GM20431 (cell line): ENCODE measurements around the gene RBM38.

Experiments used
- in situ Hi-C: fragments of 300-500 bp; cut with MseI, MboI; formaldehyde crosslinking; loops from one replicate; pipeline ENCODE4 v1.15.0; 2020; ENCODE audit warnings: low sequenced_read_pairs; ENCODE audit not compliant: unreplicated experiment

RBM38 gene

DNA sequence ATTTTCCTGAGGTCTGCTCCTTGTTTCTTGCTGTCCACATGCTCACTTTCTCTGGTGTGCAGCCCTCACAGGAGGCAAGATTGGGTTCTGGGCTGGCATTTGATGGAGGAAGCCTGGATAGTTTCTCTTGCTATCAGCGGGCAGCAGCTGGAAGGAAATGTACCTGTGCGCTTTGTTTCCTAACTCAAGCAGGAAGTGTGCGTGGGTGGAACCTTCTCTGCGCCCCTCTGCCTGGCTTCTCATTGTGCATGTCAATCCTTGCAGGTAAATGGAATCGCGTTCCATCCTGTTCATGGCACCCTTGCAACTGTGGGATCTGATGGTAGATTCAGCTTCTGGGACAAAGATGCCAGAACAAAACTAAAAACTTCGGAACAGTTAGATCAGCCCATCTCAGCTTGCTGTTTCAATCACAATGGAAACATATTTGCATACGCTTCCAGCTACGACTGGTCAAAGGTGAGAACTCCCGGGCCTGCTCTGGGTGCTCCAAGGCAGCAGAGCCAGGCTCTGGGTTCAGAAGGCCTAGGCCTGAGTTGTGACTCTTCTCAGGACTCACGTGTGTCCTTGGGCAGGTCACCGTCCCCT lies 16.8 kb upstream of the RBM38 start:
- in situ Hi-C loops, result no loop called here

DNA sequence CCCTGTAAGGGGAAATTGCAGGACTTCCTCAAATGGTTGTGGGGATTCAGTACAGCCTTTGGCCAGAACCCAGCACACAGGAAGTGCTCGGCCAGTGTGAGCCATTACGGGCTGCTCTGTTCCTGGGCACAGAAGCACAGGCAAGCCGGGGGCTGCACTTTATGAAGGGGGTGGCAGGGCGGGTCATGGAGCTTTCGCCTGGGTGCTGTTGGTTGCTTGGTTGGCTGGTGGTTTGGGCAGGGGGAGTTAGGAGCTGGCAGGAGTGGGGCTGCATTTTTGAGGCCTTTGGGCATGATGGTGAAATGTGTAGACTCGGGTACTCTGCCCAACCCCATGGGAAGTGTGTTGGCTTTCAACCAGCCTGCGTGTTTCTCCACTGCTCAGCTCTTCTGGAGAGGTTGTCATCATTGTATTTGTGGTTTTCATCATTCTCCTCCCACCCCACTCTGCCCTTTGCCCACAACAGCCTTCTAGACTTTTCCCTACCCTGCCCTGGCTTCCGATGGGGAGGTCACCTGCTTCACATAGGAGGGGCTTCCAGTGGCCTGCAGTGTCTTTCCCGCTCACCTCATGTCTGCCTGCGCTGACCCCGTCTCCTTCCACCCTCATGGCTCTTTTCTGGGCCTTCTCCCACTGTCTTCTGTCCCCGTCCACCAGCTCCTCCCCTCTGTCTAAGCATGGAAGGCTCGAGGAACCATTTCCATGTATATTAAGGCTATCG lies 16.1 kb upstream of the RBM38 start:
- in situ Hi-C loops, result loop anchor here (25.0 kb wide), 1 partner anchor 837 kb away; no protein-coding TSS in a partner anchor

DNA sequence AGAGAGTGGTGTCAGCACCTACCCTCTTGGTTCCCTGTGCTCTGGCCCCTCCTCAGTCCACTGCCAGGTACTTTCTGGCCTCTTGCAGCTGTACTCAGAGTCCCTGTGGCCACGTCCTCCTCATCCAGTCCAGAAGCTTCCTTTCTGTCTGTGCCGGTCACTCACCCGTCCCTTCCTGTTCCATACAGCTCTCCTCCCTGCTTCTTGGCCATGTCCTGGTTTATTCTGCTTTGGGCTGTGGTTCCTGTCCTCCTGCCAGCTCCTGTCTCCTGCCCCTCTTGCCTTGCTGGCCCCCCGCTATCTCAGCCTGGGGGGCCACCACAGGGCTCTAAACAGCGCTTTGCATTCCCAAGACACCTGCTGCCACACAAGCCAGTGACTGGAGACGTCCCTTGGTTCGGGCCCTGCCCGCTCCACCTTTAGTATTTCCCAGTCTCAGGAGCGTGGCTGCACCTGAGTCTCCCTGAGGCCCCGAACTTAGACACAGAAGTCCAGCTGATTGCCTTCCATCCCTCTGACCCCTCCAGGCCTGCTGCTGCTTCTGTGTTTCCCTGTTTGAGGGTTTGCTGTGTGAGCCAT lies 15.5 kb upstream of the RBM38 start:
- in situ Hi-C loops, result loop anchor here (25.0 kb wide), 1 partner anchor 837 kb away; no protein-coding TSS in a partner anchor

DNA sequence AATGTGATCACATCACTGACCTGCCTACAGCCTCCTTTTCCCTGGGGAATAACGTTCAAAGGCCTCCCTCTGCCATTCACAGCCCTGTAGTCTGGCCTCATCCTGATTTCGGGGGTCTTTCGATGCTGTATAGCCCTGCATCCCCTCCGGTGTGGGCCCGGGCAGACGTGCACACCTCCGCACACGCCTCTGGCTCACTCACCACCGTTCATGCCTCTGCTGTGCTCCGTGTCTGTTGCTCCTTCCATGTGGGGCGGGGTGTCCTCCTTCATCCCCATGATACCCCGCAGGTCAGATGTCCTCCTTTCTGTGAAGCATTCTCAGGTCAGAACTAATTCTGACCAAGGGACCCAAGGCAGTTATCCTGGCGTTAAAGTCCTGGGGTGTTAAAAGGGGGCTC lies 13.8 kb upstream of the RBM38 start:
- in situ Hi-C loops, result loop anchor here (25.0 kb wide), 1 partner anchor 835 kb away; no protein-coding TSS in a partner anchor

DNA sequence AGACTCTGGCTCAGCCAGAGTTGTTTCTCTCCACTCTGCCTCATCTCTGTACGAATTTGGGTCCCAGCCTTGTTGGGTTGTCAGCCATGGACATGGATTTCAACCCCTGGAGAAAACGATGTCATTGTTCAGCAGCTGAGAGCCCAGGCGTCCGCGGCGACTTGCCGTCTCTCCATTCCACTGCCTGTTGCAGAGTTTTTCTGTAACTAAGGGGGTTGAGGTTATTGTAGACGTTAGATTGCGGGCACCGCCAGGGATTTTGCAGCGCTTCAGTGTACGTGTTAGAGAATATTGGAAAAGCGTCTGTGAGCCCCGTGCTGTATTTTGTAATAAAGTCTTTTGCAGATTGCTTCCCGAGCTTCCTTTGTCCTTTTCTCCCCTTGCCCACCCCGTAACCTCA lies 13.1 kb upstream of the RBM38 start:
- in situ Hi-C loops, result loop anchor here (25.0 kb wide), 1 partner anchor 834 kb away; no protein-coding TSS in a partner anchor

DNA sequence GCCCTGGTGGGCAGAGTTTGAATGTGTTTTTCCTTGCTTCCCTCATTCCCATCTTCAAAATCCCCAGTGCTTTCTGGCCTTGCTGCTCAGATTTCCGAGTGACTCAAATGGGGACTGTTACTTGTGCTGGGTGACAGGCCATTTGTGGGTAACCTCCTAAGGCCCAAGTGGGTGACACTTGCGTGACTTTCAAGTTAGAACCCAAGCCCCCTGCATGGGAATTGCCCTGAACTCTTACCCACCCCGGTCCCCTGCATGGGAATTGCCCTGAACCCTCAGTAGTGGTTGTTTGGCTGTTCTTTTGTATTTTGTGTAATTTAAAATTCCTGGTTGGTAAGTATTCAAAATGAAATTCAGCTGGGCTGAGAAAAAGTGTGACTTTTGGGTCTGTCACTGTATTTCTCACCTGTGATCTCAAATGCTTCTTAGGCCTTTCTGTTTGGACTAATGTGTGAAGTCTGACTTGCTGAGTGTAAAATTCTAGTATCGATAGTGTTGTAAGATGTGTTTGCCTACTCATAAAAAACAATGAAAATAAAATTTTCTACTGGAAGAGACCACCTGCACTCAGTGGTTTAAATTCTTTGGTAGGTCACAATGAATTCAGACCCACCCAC lies 12.4 kb upstream of the RBM38 start:
- in situ Hi-C loops, result loop anchor here (25.0 kb wide), 1 partner anchor 834 kb away; no protein-coding TSS in a partner anchor

DNA sequence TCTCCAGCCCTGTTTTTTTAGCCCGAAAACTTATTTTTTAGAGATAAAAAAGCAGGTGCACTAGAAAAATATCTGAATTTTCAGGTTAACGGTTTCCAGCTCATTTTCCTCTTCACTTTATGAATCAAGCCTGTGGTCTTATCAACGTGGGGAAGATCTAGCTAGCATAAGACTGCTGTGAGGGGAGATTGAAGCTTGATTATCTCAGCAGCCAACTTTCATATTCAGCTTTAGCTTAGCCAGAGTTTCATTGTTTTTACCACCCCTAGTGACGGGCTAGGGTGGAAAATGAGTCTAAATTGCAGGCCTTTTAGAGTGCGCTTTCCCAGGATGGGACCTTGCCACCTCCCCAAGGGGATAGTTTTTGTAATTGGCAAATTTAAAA lies 11.9 kb upstream of the RBM38 start:
- in situ Hi-C loops, result loop anchor here (25.0 kb wide), 1 partner anchor 833 kb away; no protein-coding TSS in a partner anchor

DNA sequence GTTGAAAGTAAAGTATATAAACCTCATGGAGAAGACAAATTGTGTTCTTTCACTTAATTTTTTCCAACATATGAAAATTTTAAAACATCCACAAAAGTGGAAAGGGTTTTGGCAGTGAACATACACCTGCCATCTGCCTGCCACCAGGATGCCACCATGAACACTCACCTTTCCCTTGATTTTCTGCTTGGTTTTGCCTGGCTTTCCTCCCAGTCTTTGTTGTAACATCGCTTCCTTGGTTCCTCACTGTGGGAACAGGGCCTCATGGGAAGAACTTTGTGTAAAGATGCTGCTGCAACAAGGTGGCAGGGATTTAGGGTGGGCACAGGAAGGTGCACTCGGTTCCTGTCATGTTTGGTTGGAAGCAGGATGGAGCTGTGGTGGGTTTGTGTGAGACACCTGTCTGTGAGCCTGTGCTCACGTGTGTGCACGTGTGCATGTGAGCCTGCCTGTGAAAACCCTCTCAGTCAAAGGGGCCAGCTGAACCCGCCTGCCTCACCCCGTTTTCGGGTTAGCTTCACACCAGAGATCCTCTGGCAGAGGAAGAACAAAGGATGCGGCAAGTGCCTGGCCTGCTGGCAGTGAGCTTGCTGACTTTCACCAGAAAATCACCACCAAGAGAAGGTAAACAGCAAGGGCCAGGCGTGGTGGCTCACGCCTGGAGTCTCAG lies 11.0 kb upstream of the RBM38 start:
- in situ Hi-C loops, result loop anchor here (10.0 to 25.0 kb wide), 2 partner anchors 115 to 832 kb away; no protein-coding TSS in a partner anchor

DNA sequence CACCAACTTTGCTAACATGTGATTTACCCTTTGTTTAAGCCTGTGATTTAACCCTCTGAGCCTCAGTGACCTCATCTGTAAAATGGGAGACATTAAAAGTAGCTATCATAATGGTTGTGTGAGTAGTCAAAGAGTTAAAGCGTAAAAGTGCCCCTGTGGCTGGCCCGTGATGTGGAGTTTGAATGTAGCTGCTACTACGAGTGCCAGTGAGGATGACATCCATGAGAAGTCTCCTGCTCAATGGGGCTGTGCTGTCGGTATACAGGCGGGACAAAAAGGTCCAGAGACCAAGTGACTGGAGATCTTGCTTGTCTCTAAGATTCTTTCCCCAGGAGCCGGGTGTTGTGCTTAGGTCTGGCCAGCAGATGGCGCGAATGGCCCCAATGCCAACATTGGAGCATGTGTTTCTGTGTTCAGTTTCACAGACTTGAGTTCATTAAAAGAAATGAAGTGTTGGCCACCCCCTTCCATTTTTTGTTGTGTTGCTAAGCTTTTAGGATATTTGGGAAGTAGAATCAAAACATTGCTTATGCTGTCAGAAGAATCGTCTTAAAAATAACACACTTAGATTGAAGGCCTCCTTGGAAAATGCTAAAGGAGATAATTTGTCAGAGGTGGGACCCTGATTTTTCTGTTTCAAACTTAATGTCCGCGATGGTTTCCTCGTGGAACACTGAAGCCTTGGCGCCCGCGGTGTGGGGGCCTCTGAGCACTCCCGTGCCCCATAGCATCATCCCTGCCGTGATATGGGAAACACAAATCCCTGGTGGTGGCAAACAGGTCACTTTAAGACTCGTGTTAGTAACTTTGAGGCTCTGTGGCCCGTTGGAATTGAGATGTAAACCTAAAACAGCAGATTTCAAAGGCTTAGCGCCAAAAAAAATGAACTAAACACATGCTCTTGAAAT lies 9.3 kb upstream of the RBM38 start:
- in situ Hi-C loops, result loop anchor here (10.0 to 25.0 kb wide), 2 partner anchors 113 to 830 kb away; no protein-coding TSS in a partner anchor

DNA sequence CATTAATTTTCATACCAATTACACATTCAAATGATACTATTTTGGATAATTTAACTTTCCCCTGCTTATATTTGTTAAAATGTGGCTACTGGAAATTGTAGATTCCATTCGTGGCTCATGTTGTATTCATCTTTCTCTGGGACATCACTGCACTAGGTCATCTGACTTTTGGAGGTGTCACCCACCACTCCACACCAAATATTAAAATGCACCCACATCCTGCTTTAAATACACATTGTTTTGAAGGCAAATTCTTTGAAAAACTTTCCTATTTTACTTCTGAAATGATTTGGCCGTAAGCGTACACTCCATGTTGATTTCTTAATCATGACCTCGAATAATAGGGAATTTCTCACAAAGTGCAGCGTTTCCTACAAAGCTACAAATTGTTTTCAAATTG lies 8.7 kb upstream of the RBM38 start:
- in situ Hi-C loops, result loop anchor here (10.0 to 25.0 kb wide), 2 partner anchors 112 to 830 kb away; no protein-coding TSS in a partner anchor

DNA sequence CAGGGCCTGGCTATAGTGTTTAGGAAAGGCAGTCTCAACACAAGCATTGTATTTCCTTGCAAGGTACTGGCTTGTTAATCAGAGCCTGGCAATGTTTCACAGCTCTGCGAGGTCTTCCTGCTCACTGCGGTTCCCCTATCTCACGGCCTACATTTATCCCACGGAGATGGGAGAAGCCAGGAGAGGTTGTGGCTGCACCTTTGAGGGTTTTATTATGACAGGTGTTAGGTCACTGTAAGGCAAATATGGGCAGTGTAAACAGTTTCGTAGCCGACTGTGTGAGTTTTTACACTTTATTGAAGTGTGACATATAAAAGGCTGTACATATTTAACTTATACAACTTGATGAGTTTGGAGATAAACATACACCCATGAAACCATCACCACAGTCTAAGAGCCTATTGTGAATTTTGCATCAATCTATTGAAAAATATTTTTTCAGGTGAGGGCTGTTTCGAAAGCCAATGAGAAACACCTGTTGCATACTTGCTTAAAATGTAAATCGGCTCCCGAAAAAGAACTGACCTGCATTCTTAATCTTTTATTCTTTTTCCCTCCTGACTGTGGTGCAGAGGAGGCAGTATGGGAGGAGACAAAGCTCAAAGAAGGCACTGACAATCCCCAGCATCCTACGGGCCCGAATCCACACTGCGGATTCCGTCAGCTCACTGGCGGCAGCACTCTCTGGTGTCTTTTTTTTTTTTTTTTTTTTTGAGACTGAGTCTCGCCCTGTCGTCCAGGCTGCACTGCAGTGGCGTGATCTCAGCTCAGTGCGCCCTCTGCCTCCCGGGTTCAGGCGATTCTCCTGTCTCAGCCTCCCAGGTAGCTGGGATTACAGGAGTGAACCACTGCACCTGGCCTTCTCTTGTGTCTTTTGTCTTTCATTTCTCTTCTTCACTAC lies 7.5 kb upstream of the RBM38 start:
- in situ Hi-C loops, result loop anchor here (10.0 to 25.0 kb wide), 2 partner anchors 111 to 829 kb away; no protein-coding TSS in a partner anchor

DNA sequence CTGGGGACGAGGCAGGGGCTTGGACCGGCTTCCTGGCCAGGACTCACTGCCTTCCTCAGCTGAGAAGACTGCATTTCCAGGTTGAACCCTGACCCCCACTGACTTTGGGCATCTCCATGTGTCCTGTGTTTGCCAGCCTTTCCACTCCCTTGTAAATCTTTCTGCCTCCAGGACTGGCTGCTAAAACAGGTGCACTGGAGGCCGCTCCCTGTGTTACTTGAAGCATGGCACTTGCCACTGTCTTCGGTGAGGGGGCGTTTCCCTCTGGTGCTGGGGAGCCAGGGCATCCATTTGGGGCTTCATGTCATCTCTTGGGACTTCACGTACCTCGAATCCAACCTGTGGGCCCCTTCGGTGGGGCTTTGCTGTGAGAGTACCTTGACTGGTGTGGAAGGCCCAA lies 6.7 kb upstream of the RBM38 start:
- in situ Hi-C loops, result loop anchor here (10.0 to 25.0 kb wide), 2 partner anchors 110 to 828 kb away; no protein-coding TSS in a partner anchor

DNA sequence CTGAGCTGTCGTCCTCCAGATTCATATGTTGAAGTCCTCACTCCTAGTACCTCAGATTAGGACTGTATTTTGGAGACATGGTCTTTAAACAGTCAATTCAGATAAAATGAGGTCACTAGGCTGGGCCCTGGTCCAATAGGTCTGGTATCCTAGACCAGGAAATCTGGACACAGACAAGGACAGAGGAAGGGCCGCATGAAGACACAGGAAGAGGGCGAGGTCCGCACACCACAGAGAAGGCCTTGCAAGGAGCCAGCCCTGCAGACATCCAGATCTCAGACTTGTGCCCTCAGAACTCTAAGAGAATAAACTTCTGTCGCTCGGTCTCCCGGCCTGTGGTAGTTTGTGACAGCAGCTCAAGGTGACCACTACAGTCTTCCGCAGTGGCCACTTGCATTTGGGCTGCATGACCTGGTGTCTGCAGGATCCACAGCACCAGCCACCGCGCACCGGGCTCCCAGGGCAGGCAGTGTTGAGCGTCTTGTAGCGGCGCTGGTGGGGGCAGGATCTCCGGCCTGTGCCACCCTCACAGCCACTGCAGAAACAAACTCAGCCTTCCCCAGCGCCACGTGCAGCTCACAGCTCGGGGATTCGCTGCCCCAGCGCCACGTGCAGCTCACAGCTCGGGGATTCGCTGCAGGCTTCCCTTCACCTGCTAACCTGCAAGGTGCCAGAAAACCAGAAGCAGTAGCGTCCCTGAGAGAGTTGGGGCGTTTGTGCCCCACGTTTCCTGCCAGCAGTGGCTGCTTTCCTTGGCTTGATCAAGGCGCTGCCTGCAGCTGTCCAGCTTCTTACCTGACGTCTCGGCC lies 6.0 kb upstream of the RBM38 start:
- in situ Hi-C loops, result loop anchor here (10.0 to 25.0 kb wide), 2 partner anchors 110 to 827 kb away; no protein-coding TSS in a partner anchor

DNA sequence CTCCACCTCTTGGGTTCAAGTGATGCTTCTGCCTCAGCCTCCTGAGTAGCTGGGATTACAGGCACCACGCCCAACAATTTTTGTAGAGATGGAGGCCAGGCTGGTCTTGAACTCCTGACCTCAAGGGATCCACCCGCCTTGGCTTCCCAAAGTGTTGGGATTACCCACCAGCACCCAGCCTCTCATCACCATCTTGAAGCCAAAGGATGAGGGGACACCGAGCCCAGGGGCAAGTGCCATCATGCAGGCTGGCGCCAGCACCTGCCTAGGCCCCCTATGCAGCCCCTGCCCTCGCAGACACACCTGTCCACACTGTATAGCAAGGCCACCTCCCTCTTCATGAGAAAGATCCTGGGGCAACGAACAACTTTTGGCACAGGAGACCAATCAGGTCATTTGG lies 5.3 kb upstream of the RBM38 start:
- in situ Hi-C loops, result loop anchor here (10.0 to 25.0 kb wide), 2 partner anchors 109 to 826 kb away; no protein-coding TSS in a partner anchor

DNA sequence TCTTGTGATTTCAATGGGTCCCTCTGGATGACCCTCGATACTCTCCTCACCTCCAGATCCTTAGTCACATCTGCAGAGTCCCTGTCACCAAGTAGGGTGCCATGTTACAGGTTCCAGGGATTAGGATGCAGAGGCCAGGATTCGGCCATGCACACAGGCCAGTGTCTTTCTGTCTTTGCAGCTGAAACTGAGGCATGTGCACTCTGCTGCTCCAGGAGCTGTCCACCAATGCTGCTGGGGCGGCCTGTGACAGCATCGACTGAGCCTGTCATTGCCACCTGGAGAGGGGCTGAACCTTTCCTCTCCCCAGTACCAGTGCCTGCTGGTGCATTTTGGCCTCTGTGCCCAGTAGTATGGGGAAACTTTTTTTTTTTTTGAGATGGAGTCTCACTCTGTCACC lies 4.4 kb upstream of the RBM38 start:
- in situ Hi-C loops, result loop anchor here (10.0 to 25.0 kb wide), 2 partner anchors 108 to 826 kb away; no protein-coding TSS in a partner anchor

DNA sequence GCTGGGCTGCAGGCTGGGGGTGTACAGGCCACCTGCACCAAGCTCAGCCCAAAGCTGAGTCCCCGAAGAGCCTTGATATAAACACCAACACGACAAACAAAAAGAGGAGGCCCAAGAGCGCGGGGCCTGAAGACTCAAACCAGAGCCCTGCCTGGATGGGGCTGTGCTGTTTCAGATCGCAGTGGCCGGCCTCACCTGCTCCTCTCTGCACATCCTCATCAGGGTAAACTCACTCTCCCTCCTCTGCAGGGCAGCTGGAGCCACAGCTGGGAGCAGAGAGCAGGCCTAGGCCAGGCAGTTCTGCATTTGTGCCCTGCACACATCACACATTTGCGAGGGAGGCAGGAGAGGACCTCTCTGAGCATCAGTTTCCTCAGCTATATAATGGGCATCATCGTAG lies 3.7 kb upstream of the RBM38 start:
- in situ Hi-C loops, result loop anchor here (10.0 to 25.0 kb wide), 2 partner anchors 107 to 825 kb away; no protein-coding TSS in a partner anchor

DNA sequence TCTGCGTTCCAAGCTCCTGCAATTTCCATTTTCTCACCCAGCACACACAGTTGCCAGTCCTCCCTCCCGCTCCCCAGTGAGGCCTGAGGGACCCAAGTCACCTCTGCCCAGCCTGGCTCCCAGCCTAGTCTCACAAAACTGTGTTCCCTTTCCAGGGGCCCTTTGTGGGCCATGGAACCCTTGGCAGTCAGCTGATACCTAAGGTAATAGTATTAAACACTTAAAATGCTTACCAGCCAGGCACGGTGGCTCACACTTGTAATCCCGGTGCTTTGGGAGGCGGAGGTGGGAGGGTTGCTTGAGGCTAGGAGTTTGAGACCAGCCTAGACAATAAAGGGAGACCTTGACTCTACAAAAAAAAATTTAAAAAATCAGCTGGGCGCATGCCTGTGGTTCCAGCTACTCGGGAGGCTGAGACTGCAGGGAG lies 3.2 kb upstream of the RBM38 start:
- in situ Hi-C loops, result loop anchor here (10.0 to 25.0 kb wide), 2 partner anchors 107 to 824 kb away; no protein-coding TSS in a partner anchor
